Duodenal mucosa (tissue), 2 donors: ENCODE data around the gene MYO5B.
"Not testable (repeated sequence)": the region's sequence is repeated elsewhere in the genome, so short reads cannot be mapped to it uniquely, and the experiment has no call there.

Source experiments
- H3K27ac ChIP-seq: one replicate; pipeline ENCODE4 v1.7.0; 2013; ENCODE audit warnings: low read depth, low read length
- H3K27me3 ChIP-seq, 2 donors: one replicate each; pipeline ENCODE4 v1.7.0; 2013; ENCODE audit warnings: low read length in 2 of 2, control low read depth in 1 of 2; ENCODE audit not compliant: insufficient read depth in 2 of 2, control insufficient read depth in 1 of 2
- H3K36me3 ChIP-seq, 2 donors: one replicate each; pipeline ENCODE4 v1.7.0; 2013; ENCODE audit warnings: low read length in 2 of 2, control low read depth in 1 of 2; ENCODE audit not compliant: insufficient read depth in 2 of 2, control insufficient read depth in 1 of 2
- H3K4me1 ChIP-seq, 2 donors: one replicate each; pipeline ENCODE4 v1.7.0; 2013; ENCODE audit warnings: low read length in 2 of 2, control low read depth in 1 of 2; ENCODE audit not compliant: insufficient read depth in 2 of 2, control insufficient read depth in 1 of 2
- H3K4me3 ChIP-seq, 2 donors: one replicate each; pipeline ENCODE4 v1.7.0; 2013; ENCODE audit warnings: low read length in 2 of 2, low read depth in 1 of 2
- H3K9ac ChIP-seq, 2 donors: one replicate each; pipeline ENCODE4 v1.7.0; 2013; ENCODE audit warnings: low read length in 2 of 2, low read depth in 1 of 2
- H3K9me3 ChIP-seq, 2 donors: one replicate each; pipeline ENCODE4 v1.7.0; 2013; ENCODE audit warnings: low read length in 2 of 2, control low read depth in 1 of 2; ENCODE audit not compliant: control insufficient read depth in 1 of 2

The MYO5B gene

GRCh38 chr18:50114448-50114847 is 80.5 kb downstream of the MYO5B start:
- H3K9me3 ChIP-seq = no peaks in the 10 kb centered on the region
- peaks cover 0 to 33% of the 10 kb centered on the region in 2 donors for H3K4me1 ChIP-seq
- no peak overlapping the region for H3K27ac ChIP-seq
- H3K27me3 ChIP-seq = no peaks in the 10 kb centered on the region
- H3K9ac ChIP-seq = no peak overlapping the region
- H3K4me3 ChIP-seq = no peak overlapping the region
- H3K36me3 ChIP-seq = no peaks in the 10 kb centered on the region

- H3K9ac ChIP-seq = no peak overlapping the region
- H3K9me3 ChIP-seq = no peaks in the 10 kb centered on the region
- no peaks in the 10 kb centered on the region for H3K36me3 ChIP-seq
- H3K4me1 ChIP-seq = peaks cover 0 to 33% of the 10 kb centered on the region in 2 donors
- H3K27me3 ChIP-seq = no peaks in the 10 kb centered on the region
- no peak overlapping the region for H3K4me3 ChIP-seq
- no peak overlapping the region for H3K27ac ChIP-seq
Observed at GRCh38 chr18:50113726-50114125, 81.2 kb downstream of the MYO5B start.

GRCh38 chr18:50111398-50111797 is 83.5 kb downstream of the MYO5B start:
- no peaks in the 10 kb centered on the region for H3K36me3 ChIP-seq
- H3K27me3 ChIP-seq = no peaks in the 10 kb centered on the region
- no peaks in the 10 kb centered on the region for H3K9me3 ChIP-seq
- no peak overlapping the region for H3K27ac ChIP-seq
- H3K4me3 ChIP-seq = no peak overlapping the region
- H3K9ac ChIP-seq = no peak overlapping the region
- H3K4me1 ChIP-seq = peaks cover 6 to 43% of the 10 kb centered on the region in 2 donors

DNA sequence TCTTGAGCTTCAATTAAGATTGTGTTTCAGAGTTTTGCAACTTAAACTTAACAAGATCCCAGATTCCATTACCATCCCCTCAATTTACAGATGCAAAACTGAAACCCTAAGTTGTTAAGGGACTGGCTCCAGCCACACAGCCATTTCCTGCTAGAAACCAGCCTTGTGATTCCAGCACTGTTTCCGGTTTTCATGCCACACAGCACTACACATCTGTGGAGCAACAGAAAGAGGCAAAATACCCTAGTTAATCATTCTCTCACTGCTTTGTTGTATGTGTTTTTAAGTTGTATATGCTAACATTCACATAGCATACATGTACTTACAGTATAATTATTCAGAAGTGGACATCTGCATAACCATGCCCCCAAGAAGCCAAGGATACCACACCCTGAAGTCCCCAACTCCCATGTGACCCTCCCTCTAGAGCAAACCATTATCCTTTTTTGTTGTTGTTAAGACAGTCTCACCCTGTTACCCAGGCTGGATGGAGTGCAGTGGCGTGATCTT is 87.4 kb downstream of the MYO5B start:
- Histone ChIP-seq H3K36me3 (no peaks in the 10 kb centered on the region), H3K9ac (no peak overlapping the region), H3K27ac (no peak overlapping the region), H3K9me3 (no peaks in the 10 kb centered on the region), H3K27me3 (no peaks in the 10 kb centered on the region), H3K4me1 (peaks cover 6 to 20% of the 10 kb centered on the region in 2 donors), H3K4me3 (no peak overlapping the region)

DNA sequence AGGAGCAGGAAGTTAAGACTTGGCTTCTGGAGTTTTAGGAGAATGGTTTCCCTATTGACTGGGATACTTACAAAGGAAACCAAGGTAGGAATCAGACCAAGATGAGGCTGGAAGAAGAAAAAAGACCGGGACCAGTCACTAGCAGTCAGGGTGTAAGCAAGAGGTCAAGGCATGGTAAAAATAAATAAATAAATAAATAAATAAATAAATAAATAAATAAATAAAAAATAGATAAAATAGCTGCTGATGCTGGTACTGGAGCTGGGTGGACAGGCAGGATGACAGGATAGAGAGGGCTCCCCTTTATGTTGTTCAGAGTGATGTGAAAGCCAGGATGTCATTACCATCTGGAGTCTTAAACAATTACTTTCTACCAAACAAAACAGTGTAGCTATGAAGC is 89.9 kb downstream of the MYO5B start:
- no peak overlapping the region for H3K9ac ChIP-seq
- peaks cover 6 to 14% of the 10 kb centered on the region in 2 donors for H3K4me1 ChIP-seq
- H3K27ac ChIP-seq = no peak overlapping the region
- H3K9me3 ChIP-seq = no peaks in the 10 kb centered on the region
- no peaks in the 10 kb centered on the region for H3K27me3 ChIP-seq
- H3K36me3 ChIP-seq = no peaks in the 10 kb centered on the region
- H3K4me3 ChIP-seq = no peak overlapping the region

DNA sequence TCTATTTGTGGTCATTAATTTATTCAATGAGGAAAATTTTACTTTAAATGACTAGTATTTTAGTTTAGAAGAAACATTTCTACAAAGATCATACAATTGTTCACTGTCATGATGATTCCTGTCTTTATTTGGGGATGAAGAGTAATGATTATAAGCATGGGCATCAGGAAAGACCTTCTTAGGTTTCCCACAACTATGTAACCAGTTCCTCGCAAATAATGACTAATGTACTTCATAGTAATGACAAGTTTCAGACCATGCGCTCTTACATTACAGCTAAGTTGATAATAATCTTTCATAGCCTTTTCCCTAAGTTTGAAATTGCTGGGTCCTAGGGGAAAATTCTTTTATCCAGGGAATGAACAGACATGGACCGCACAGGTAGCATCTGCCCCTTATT is 90.5 kb downstream of the MYO5B start:
- Histone ChIP-seq H3K9ac (no peak overlapping the region), H3K9me3 (no peaks in the 10 kb centered on the region), H3K4me1 (peaks cover 6 to 20% of the 10 kb centered on the region in 2 donors), H3K4me3 (no peak overlapping the region), H3K27me3 (no peaks in the 10 kb centered on the region), H3K36me3 (no peaks in the 10 kb centered on the region), H3K27ac (no peak overlapping the region)

GRCh38 chr18:50099725-50100407 is 95.1 kb downstream of the MYO5B start:
- H3K4me1 ChIP-seq = peaks cover 6 to 29% of the 10 kb centered on the region in 2 donors
- H3K36me3 ChIP-seq = no peaks in the 10 kb centered on the region
- no peak overlapping the region for H3K4me3 ChIP-seq
- H3K27me3 ChIP-seq = no peaks in the 10 kb centered on the region
- H3K9ac ChIP-seq = no peak overlapping the region
- H3K27ac ChIP-seq = no peak overlapping the region
- H3K9me3 ChIP-seq = no peaks in the 10 kb centered on the region

GRCh38 chr18:50097702-50098101 is 97.2 kb downstream of the MYO5B start:
- no peak overlapping the region for H3K4me3 ChIP-seq
- H3K36me3 ChIP-seq = no peaks in the 10 kb centered on the region
- H3K27me3 ChIP-seq = no peaks in the 10 kb centered on the region
- no peak overlapping the region for H3K27ac ChIP-seq
- H3K9ac ChIP-seq = no peak overlapping the region
- H3K4me1 ChIP-seq = peaks cover 6 to 32% of the 10 kb centered on the region in 2 donors
- no peaks in the 10 kb centered on the region for H3K9me3 ChIP-seq

- no peaks in the 10 kb centered on the region for H3K9me3 ChIP-seq
- H3K9ac ChIP-seq = no peak overlapping the region
- H3K27me3 ChIP-seq = no peaks in the 10 kb centered on the region
- no peaks in the 10 kb centered on the region for H3K36me3 ChIP-seq
- H3K4me3 ChIP-seq = no peak overlapping the region
- peaks cover 13 to 40% of the 10 kb centered on the region in 2 donors for H3K4me1 ChIP-seq
- H3K27ac ChIP-seq = no peak overlapping the region
Observed at GRCh38 chr18:50096766-50097435, 98.0 kb downstream of the MYO5B start.

DNA sequence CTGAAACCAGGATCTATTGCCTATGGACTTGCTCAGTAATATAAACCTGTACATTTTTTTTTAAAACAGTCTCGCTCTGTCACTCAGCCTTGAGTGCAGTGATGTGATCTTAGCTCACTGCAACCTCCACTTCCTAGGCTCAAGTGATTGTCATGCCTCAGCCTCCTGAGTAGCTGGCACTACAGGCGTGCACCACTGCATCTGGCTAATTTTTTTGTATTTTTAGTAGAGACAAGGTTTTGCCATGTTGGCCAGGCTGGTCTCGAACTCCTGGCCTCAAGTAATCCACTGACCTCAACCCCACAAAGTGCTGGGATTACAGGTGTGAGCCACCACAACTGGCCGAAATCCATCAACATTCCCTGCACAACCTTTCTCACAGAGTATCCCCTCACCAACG is 100.2 kb downstream of the MYO5B start:
- H3K9ac ChIP-seq, H3K4me3 ChIP-seq, H3K27me3 ChIP-seq, H3K27ac ChIP-seq, H3K9me3 ChIP-seq, H3K36me3 ChIP-seq: not testable (repeated sequence)
- H3K4me1 ChIP-seq = peaks cover 23 to 42% of the 10 kb centered on the region in 2 donors
